HG03045 (cell line): Measurements from ENCODE around the gene FAM241B.

Experiments used
- ATAC-seq: cut with Tn5 transposase; IDR thresholded peaks from one replicate; pipeline ENCODE4 v1.9.1; 2021; ENCODE audit warnings: mild to moderate bottlenecking, moderate library complexity; ENCODE audit not compliant: unreplicated experiment

Gene FAM241B

GRCh38 chr10:69647126-69647525, 17.1 kb downstream of the FAM241B start:
- no peak for ATAC-seq

GRCh38 chr10:69647819-69648218, 17.8 kb downstream of the FAM241B start:
- no peak for ATAC-seq

- ATAC-seq, result no peak
Measured at GRCh38 chr10:69648461-69648860, 18.4 kb downstream of the FAM241B start.

GRCh38 chr10:69649786-69650550, 19.9 kb downstream of the FAM241B start:
- no peak for ATAC-seq

- ATAC-seq, result no peak
Measured at GRCh38 chr10:69650589-69651261, 20.7 kb downstream of the FAM241B start.

GRCh38 chr10:69651362-69651761, 21.3 kb downstream of the FAM241B start:
- ATAC-seq, result no peak

- no peak for ATAC-seq
Measured at GRCh38 chr10:69652111-69652856, 22.2 kb downstream of the FAM241B start.

GRCh38 chr10:69652857-69653199, 22.8 kb downstream of the FAM241B start:
- no peak for ATAC-seq

- no peak for ATAC-seq
Measured at GRCh38 chr10:69653561-69653960, 23.5 kb downstream of the FAM241B start.

- ATAC-seq, result no peak
Measured at GRCh38 chr10:69655124-69655867, 25.2 kb downstream of the FAM241B start.

- ATAC-seq, result no peak
Measured at GRCh38 chr10:69655868-69656555, 26.0 kb downstream of the FAM241B start.

GRCh38 chr10:69656742-69657269, 26.8 kb downstream of the FAM241B start:
- no peak for ATAC-seq

- ATAC-seq, result no peak
Measured at GRCh38 chr10:69657430-69657829, 27.4 kb downstream of the FAM241B start.

GRCh38 chr10:69657866-69658265, 27.8 kb downstream of the FAM241B start:
- ATAC-seq, result no peak

GRCh38 chr10:69659241-69660038, 29.4 kb downstream of the FAM241B start:
- no peak for ATAC-seq

GRCh38 chr10:69660296-69660695, 30.2 kb downstream of the FAM241B start:
- ATAC-seq, result no peak

- ATAC-seq, result no peak
Measured at GRCh38 chr10:69661414-69662172, 31.5 kb downstream of the FAM241B start.

- no peak for ATAC-seq
Measured at GRCh38 chr10:69662173-69662877, 32.3 kb downstream of the FAM241B start.
